HepG2 (cell line): ENCODE results near the gene DCPS. TPM values are rescaled to one million over a fixed set of nuclear protein-coding genes. Genes with fewer than 3 reads are reported as not detected.
A peak's percentile ranks its signal among the peaks of the same experiment; 100 is the strongest.

Experiments used
- GABPB1 ChIP-seq: IDR thresholded peaks from 2 replicates; pipeline ENCODE4 v1.6.1; 2016; ENCODE audit warnings: mild to moderate bottlenecking, missing genetic modification reagents, moderate library complexity, missing compliant biosample characterization
- GZF1 ChIP-seq: sonication (generic); formaldehyde crosslinking; IDR thresholded peaks from 2 replicates; pipeline ENCODE4 v1.5.1; 2020; ENCODE audit warnings: mild to moderate bottlenecking, missing genetic modification reagents
- LCORL ChIP-seq, 2 experiments: fragments of 450-650 bp in 1 of 2; sonication (generic) in 1 of 2; formaldehyde crosslinking in 1 of 2; IDR thresholded peaks; 2 replicates each; pipeline versions ENCODE4 v1.5.0 to v1.6.1; 2017 to 2020; ENCODE audit warnings: antibody characterized with exemption in 1 of 2, missing genetic modification reagents in 1 of 2
- MEIS2 ChIP-seq: sonication (generic); formaldehyde crosslinking; IDR thresholded peaks from 2 replicates; pipeline ENCODE4 v1.9.0; 2021; ENCODE audit warnings: mild to moderate bottlenecking, missing genetic modification reagents
- NKX3-1 ChIP-seq: sonication (generic); formaldehyde crosslinking; IDR thresholded peaks from 2 replicates; pipeline ENCODE4 v1.5.0; 2020; ENCODE audit warnings: missing genetic modification reagents
- NRL ChIP-seq: sonication (generic); formaldehyde crosslinking; IDR thresholded peaks from 2 replicates; pipeline ENCODE4 v1.5.0; 2020; ENCODE audit warnings: missing genetic modification reagents, mild to moderate bottlenecking, moderate library complexity, borderline replicate concordance
- SALL1 ChIP-seq: sonication (generic); formaldehyde crosslinking; IDR thresholded peaks from 2 replicates; pipeline ENCODE4 v1.8.0; 2022; ENCODE audit warnings: mild to moderate bottlenecking, missing genetic modification reagents
- TEAD2 ChIP-seq: sonication (generic); formaldehyde crosslinking; IDR thresholded peaks from 2 replicates; pipeline ENCODE4 v1.9.0; 2021; ENCODE audit warnings: missing genetic modification reagents
- ZBTB7B ChIP-seq: sonication (generic); formaldehyde crosslinking; IDR thresholded peaks from 2 replicates; pipeline ENCODE4 v1.4.0; 2020; ENCODE audit warnings: missing genetic modification reagents
- ZFY ChIP-seq: sonication (generic); formaldehyde crosslinking; IDR thresholded peaks from 2 replicates; pipeline ENCODE4 v1.4.0; 2020; ENCODE audit warnings: missing genetic modification reagents
- ZNF251 ChIP-seq: sonication (generic); formaldehyde crosslinking; IDR thresholded peaks from 2 replicates; pipeline ENCODE4 v1.9.0; 2021; ENCODE audit warnings: mild to moderate bottlenecking, missing genetic modification reagents
- polyA plus RNA-seq, 8 experiments: library from polyadenylated mRNA; depleted of rRNA in 3 of 8; stranded (reverse) in 7 of 8; unstranded in 1 of 8; fragments of >200 nt; fragmentation: Illumina TruSeq in 4 of 8; extraction: Trizol in 4 of 8; gene quantifications; 2 replicates each; pipeline versions ENCODE4 v1.2.1 to v1.2.3, GENCODE V29; 2011 to 2016; ENCODE audit warnings: low read depth in 4 of 8, missing spikeins in 1 of 8, mixed read lengths in 1 of 8; ENCODE audit not compliant: insufficient read depth in 1 of 8
- total RNA-seq, 5 experiments: library from RNA; depleted of rRNA; stranded (reverse); fragments of >200 nt; fragmentation: Illumina TruSeq; extraction: Trizol; gene quantifications; 2 replicates each; pipeline ENCODE4 v1.2.3, GENCODE V29; 2016; ENCODE audit warnings: low read depth in 1 of 5
- TF ChIP-seq, protein P1 (sequence below): sonication (generic); formaldehyde crosslinking; IDR thresholded peaks from 2 replicates; pipeline ENCODE4 v1.4.0; 2020; ENCODE audit warnings: missing genetic modification reagents
- TF ChIP-seq, protein P2 (sequence below): sonication (generic); formaldehyde crosslinking; IDR thresholded peaks from 2 replicates; pipeline ENCODE4 v1.4.0; 2020; ENCODE audit warnings: missing genetic modification reagents

Gene DCPS
- total and polyA plus RNA-seq, 2 of the 13 experiments (the other 11 are each of a cell fraction or from before 2014, with no cell fraction given): 21.9 to 22.5 TPM

GRCh38 chr11:126357969-126358762 lies 54.3 kb downstream of the DCPS start (continued):
- TF ChIP-seq, protein P1, sequence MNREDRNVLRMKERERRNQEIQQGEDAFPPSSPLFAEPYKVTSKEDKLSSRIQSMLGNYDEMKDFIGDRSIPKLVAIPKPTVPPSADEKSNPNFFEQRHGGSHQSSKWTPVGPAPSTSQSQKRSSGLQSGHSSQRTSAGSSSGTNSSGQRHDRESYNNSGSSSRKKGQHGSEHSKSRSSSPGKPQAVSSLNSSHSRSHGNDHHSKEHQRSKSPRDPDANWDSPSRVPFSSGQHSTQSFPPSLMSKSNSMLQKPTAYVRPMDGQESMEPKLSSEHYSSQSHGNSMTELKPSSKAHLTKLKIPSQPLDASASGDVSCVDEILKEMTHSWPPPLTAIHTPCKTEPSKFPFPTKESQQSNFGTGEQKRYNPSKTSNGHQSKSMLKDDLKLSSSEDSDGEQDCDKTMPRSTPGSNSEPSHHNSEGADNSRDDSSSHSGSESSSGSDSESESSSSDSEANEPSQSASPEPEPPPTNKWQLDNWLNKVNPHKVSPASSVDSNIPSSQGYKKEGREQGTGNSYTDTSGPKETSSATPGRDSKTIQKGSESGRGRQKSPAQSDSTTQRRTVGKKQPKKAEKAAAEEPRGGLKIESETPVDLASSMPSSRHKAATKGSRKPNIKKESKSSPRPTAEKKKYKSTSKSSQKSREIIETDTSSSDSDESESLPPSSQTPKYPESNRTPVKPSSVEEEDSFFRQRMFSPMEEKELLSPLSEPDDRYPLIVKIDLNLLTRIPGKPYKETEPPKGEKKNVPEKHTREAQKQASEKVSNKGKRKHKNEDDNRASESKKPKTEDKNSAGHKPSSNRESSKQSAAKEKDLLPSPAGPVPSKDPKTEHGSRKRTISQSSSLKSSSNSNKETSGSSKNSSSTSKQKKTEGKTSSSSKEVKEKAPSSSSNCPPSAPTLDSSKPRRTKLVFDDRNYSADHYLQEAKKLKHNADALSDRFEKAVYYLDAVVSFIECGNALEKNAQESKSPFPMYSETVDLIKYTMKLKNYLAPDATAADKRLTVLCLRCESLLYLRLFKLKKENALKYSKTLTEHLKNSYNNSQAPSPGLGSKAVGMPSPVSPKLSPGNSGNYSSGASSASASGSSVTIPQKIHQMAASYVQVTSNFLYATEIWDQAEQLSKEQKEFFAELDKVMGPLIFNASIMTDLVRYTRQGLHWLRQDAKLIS (CRISPR knock-in tag): no peak
- TF ChIP-seq GABPB1 (CRISPR knock-in tag) (0 out of 2 replicates have a peak, but pooled peaks have one; percentile 27), SALL1 (CRISPR knock-in tag) (peak; percentile 28; the same call in 1 of the 2 replicates), ZNF251 (CRISPR knock-in tag) (no peak), TEAD2 (CRISPR knock-in tag) (no peak), MEIS2 (CRISPR knock-in tag) (no peak), NRL (CRISPR knock-in tag) (peak; percentile 25; the same call in 1 of the 2 replicates), LCORL (IDR thresholded peaks at IDR 0.05) (no peak), LCORL (CRISPR knock-in tag; IDR thresholded peaks at IDR 0.05) (0 out of 2 replicates have a peak, but pooled peaks have one; percentile 19), GZF1 (CRISPR knock-in tag) (no peak), ZFY (peak; percentile 13; the same call in 1 of the 2 replicates), NKX3-1 (CRISPR knock-in tag) (no peak), ZBTB7B (CRISPR knock-in tag) (peak; percentile 30; the same call in 1 of the 2 replicates)
- TF ChIP-seq, protein P2, sequence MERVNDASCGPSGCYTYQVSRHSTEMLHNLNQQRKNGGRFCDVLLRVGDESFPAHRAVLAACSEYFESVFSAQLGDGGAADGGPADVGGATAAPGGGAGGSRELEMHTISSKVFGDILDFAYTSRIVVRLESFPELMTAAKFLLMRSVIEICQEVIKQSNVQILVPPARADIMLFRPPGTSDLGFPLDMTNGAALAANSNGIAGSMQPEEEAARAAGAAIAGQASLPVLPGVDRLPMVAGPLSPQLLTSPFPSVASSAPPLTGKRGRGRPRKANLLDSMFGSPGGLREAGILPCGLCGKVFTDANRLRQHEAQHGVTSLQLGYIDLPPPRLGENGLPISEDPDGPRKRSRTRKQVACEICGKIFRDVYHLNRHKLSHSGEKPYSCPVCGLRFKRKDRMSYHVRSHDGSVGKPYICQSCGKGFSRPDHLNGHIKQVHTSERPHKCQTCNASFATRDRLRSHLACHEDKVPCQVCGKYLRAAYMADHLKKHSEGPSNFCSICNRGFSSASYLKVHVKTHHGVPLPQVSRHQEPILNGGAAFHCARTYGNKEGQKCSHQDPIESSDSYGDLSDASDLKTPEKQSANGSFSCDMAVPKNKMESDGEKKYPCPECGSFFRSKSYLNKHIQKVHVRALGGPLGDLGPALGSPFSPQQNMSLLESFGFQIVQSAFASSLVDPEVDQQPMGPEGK (CRISPR knock-in tag): peak; percentile 49; the same call in 1 of the 2 replicates
